Uterus (tissue), 2 donors: ENCODE data around the gene SMURF1.

Experiments used
- POLR2A ChIP-seq, 2 donors: fragments of 450-650 bp; IDR thresholded peaks; one replicate each; pipeline ENCODE4 v1.6.1; 2016; ENCODE audit warnings: antibody characterized with exemption in 2 of 2, mild to moderate bottlenecking in 1 of 2, moderate library complexity in 1 of 2
- TF ChIP-seq, protein P1 (sequence below), 4 experiments: fragments of 200-600 bp in 2 of 4; fragments of 450-650 bp in 2 of 4; sonication (generic) in 2 of 4; IDR thresholded peaks; one replicate each; pipeline ENCODE4 v1.5.1; 2016 to 2019; ENCODE audit warnings: antibody characterized with exemption in 4 of 4, mild to moderate bottlenecking in 2 of 4, moderate library complexity in 1 of 4

DNA sequence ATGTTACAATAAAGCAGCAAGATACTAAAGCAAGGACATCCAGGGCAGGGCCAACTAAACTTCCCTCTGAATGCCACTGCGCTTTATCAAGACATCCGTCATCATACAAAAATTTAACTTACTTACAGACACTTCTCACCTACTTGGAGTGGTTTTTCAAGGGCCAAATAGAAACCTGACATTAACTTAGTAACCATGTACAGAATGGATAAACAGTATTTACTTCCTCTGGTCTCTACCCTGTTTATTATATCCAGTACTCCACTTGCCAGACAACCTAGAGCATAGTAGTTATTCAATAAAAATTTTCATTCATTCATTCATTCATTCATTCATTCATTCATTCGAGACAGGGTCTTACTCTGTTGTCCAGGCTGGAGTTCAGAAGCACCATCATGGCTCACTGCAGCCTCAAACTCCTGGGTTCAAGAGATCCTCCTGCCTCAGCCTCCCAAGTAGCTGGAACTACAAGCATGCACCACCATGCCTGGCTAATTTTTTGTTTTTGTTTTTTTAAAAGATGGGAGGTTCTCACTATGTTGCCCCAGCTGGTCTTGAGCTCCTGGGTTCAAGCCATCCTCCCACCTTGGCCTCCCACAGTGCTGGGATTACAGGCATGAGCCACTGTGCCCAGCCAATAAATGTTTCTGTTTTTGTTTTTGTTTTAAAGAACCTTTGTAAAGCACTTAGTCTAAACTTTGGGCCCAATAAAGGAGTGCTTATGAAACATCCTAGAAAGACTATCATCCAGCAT is 19.0 kb downstream of the SMURF1 start:
- TF ChIP-seq, protein P1, sequence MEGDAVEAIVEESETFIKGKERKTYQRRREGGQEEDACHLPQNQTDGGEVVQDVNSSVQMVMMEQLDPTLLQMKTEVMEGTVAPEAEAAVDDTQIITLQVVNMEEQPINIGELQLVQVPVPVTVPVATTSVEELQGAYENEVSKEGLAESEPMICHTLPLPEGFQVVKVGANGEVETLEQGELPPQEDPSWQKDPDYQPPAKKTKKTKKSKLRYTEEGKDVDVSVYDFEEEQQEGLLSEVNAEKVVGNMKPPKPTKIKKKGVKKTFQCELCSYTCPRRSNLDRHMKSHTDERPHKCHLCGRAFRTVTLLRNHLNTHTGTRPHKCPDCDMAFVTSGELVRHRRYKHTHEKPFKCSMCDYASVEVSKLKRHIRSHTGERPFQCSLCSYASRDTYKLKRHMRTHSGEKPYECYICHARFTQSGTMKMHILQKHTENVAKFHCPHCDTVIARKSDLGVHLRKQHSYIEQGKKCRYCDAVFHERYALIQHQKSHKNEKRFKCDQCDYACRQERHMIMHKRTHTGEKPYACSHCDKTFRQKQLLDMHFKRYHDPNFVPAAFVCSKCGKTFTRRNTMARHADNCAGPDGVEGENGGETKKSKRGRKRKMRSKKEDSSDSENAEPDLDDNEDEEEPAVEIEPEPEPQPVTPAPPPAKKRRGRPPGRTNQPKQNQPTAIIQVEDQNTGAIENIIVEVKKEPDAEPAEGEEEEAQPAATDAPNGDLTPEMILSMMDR (IDR thresholded peaks at IDR 0.05) = no peak
- TF ChIP-seq POLR2A (IDR thresholded peaks at IDR 0.05) = no peak
